ENCODE measurements around the gene GPR148.
"Not testable (repeated sequence)": the region's sequence is repeated elsewhere in the genome, so short reads cannot be mapped to it uniquely, and the experiment has no call there.

Gene GPR148, protein sequence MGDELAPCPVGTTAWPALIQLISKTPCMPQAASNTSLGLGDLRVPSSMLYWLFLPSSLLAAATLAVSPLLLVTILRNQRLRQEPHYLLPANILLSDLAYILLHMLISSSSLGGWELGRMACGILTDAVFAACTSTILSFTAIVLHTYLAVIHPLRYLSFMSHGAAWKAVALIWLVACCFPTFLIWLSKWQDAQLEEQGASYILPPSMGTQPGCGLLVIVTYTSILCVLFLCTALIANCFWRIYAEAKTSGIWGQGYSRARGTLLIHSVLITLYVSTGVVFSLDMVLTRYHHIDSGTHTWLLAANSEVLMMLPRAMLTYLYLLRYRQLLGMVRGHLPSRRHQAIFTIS

DNA sequence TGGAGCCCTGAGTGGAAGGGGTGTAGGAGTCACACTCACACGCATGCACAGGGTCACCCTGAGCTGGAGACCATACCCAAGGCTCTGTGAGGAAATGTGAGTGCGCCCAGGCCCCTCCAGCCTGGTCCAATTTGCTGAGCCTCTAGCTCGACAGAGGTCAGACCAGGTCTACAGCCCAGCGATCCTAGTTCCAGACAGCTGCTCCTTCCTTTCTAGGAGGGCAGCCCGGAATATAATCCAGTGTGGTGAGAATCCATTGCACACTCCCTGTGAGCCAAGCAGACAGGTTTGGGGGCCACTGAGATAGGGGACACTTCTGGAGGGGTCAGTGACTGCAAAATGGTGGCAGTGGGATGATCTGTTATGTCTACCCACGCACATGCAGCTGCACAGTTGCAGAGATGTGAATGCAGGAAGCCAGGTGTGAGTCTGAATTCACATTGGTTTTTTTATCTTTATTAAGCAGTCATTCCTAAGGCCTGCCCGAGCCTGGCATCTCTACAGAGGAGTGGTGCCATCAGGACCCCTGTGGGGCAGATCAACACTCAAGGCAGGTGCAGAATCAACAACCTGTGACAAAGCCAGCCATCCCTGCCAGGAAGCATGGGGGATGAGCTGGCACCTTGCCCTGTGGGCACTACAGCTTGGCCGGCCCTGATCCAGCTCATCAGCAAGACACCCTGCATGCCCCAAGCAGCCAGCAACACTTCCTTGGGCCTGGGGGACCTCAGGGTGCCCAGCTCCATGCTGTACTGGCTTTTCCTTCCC lies at the start of gene GPR148:
Gene GPR148, plus strand, starts transcription at position 522 of the 768 bp plus-strand sequence. Its CDS starts 82 bp downstream, at position 604.
- TF ChIP-seq, protein P1, sequence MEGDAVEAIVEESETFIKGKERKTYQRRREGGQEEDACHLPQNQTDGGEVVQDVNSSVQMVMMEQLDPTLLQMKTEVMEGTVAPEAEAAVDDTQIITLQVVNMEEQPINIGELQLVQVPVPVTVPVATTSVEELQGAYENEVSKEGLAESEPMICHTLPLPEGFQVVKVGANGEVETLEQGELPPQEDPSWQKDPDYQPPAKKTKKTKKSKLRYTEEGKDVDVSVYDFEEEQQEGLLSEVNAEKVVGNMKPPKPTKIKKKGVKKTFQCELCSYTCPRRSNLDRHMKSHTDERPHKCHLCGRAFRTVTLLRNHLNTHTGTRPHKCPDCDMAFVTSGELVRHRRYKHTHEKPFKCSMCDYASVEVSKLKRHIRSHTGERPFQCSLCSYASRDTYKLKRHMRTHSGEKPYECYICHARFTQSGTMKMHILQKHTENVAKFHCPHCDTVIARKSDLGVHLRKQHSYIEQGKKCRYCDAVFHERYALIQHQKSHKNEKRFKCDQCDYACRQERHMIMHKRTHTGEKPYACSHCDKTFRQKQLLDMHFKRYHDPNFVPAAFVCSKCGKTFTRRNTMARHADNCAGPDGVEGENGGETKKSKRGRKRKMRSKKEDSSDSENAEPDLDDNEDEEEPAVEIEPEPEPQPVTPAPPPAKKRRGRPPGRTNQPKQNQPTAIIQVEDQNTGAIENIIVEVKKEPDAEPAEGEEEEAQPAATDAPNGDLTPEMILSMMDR (IDR thresholded peaks at IDR 0.05; ENCODE audit: low read depth, low read length, missing control alignments) = no peak
- DNase-seq (ENCODE audit: low read depth) = no peak
- H3K4me3 ChIP-seq (ENCODE audit: low read depth, low read length) = 0 out of 2 replicates have a peak within 1 kb of the TSS, but pooled peaks have one; percentile 5

DNA sequence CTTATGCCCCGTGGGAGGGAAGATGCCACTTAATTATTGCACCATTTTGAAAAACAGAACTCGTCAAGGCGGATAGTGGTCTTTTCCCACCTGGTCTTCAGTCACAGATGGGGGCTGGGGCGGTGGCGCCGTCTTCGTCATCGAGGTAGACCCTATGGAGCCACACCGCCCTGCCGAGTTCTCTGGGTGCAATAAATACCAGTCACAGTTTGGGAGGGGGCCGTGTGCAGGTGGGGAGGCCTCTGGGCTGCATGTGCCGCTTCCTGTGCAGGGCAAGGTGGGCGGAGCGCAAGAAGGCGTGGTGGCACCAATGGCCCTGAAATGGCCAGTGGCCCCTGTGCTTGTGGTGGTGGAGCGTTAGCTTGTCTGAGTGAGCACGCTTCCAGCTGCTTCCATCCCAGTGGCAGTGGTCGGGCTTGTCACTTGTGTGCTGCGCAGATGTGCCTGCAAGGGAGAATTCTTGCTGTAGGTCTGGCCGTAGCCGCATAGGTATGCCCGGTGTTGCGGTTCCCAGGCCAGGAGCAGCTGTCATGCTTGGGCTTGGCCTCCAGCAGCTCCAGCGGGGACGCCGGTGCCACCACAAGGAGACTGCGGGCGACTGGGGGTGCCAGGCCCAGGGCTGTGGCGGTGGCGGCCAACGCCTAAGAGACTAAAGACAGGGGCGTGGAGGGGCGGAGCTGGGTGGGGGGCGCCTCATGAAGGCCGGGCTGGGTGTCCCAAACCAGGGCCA lies 36.7 kb upstream of the GPR148 start:
- not testable (repeated sequence) for H3K4me3 ChIP-seq (ENCODE audit: low read depth, low read length); DNase-seq (ENCODE audit: low read depth)

DNA sequence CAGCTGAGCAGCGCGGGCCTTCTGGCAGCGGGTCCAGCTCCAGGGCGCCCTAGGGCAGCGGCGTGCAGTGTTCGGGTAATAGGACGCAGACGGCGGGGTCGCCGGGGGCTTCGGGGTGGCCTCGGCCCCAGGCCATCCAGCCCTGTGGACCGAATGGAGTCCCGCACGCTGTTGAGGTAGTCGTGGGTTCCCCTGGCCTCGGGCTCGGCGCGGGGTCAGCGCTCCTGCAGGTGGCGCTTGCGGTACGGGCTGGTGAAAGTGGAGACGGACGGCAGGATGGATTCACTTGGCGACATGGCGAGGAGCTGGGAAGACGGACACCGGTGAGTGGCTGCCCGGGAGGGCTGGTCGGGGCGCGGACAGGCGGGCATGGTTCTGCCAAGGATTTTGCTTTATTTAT lies 35.4 kb upstream of the GPR148 start:
- DNase-seq (ENCODE audit: low read depth); H3K4me3 ChIP-seq (ENCODE audit: low read depth, low read length): not testable (repeated sequence)
- TF ChIP-seq, protein P1 (IDR thresholded peaks at IDR 0.05; ENCODE audit: low read depth, low read length, missing control alignments) = peak; percentile 26

DNA sequence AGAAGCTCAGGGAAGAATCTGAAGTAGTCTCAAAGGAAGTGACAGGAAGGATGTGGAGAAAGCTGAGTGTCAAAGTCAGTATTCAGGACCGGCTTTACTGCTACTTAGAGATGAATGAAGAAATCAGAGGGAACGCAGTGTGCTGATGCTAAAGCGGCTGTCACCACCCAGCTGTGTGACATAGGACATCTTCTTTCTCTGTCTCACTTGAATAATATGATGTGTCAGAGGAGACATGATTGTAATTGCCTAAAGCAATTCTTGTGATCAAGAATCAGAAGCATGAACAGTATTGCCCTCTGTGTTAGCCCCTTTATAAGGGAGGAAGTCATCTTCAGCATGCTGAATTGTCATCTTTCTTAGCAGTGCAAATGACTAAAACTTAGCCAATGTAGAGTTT lies 25.6 kb upstream of the GPR148 start:
- DNase-seq (ENCODE audit: low read depth); H3K4me3 ChIP-seq (ENCODE audit: low read depth, low read length): not testable (repeated sequence)

DNA sequence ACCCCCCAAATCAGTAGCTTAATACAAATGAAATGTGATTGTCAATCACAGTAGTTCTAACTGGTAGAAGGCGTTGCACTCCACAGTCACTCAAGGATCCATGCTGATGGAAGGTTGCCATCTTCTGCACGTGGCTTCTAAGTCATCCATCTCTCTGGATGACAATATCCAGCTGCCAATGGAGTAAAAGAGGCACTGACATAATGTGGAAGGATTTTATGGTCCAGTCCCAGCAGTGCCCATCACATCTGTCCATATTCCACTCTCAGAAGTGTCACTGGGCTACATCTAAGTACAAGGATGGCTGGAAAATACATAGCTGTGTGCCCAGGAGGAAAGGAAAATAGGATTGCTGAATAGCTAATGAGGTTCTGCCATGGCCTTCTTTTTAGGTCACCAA lies 14.1 kb upstream of the GPR148 start:
- not testable (repeated sequence) for H3K4me3 ChIP-seq (ENCODE audit: low read depth, low read length); DNase-seq (ENCODE audit: low read depth)

DNA sequence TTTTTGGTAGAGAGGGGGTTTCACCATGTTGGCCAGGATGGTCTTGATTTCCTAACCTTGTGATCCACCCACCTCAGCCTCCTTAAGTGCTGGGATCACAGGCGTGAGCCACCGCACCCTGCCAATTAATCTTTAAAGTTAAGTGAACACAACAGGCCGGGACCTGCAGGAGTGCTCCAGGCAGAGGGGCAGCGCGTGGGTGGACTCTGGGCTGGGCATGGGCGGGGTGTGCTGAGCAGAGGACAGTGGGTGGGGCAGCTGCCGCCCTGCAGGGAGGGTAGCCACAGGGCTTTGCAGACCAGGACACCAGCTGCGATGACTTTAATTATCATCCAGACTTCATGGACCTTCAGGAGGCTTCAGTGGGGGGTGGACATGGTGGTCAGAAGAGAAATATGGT lies 8.8 kb upstream of the GPR148 start:
- no peak for DNase-seq (ENCODE audit: low read depth)
- H3K4me3 ChIP-seq (ENCODE audit: low read depth, low read length) = no peak overlapping the region
- TF ChIP-seq, protein P1 (IDR thresholded peaks at IDR 0.05; ENCODE audit: low read depth, low read length, missing control alignments) = no peak

DNA sequence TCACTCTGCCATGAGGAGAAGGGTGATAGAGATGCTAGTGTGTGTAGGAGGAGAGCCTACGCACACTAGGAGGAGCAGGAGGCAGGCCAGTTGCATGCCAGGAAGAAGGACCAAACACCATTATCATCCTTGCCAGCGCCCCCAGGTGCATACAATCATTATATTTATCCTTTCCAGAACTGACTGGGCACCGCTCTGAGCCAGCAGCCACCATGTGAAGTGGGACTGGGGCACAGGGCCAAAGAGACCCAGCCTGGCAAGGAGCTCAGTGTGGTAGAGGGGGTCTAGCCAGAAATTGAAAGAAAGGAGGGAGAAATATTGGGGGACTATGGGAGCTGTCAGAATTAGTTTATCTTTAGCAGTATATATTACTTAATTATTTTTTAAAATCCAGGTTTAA lies 8.3 kb upstream of the GPR148 start:
- no peak for DNase-seq (ENCODE audit: low read depth)
- TF ChIP-seq, protein P1 (IDR thresholded peaks at IDR 0.05; ENCODE audit: low read depth, low read length, missing control alignments) = no peak
- no peak overlapping the region for H3K4me3 ChIP-seq (ENCODE audit: low read depth, low read length)

DNA sequence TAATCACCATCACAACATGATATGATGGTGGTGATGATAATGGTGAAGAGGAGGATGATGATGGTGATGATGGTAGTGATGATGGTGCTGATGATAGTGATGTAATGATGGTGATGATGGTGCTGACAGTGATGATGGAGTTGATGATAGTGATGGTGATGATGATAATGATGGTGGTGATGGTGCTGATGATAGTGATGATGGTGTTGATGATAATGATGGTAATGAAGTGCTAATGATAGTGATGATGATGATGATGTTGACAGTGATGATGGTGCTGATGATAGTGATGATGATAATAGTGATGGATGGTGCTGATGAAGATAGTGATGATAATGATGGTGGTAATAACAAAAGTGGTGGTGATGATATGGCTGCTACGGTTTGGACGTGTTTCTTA lies 4.4 kb upstream of the GPR148 start:
- DNase-seq (ENCODE audit: low read depth) = no peak
- no peak overlapping the region for H3K4me3 ChIP-seq (ENCODE audit: low read depth, low read length)
- TF ChIP-seq, protein P1 (IDR thresholded peaks at IDR 0.05; ENCODE audit: low read depth, low read length, missing control alignments) = no peak

Data from GM12864 (cell line).